Left hindlimb (tissue), 1 donor: Measurements from ENCODE around the gene SFRP4.
"Not testable (repeated sequence)": the region's sequence is repeated elsewhere in the genome, so short reads cannot be mapped to it uniquely, and the experiment has no call there.

Source experiments
- DNase-seq: peaks from one replicate; pipeline ENCODE4 v3.0.0-alpha.2; 2018

SFRP4 gene

GRCh38 chr7:37916673-37917660, at the start of gene SFRP4:
Gene SFRP4, minus strand, starts transcription at chr7:37916817. Its CDS starts 280 bp downstream, at chr7:37916537.
- DNase-seq, result peak; percentile 88

- no peak for DNase-seq
Measured at GRCh38 chr7:37964196-37964595, 47.6 kb upstream of the SFRP4 start.

- no peak for DNase-seq
Measured at GRCh38 chr7:37961251-37961650, 44.6 kb upstream of the SFRP4 start.

GRCh38 chr7:37960483-37960882, 43.9 kb upstream of the SFRP4 start:
- no peak for DNase-seq

GRCh38 chr7:37957221-37957970, 40.8 kb upstream of the SFRP4 start:
- no peak for DNase-seq

- DNase-seq, result no peak
Measured at GRCh38 chr7:37956791-37957190, 40.2 kb upstream of the SFRP4 start.

- DNase-seq, result not testable (repeated sequence)
Measured at GRCh38 chr7:37954217-37954616, 37.6 kb upstream of the SFRP4 start.

- no peak for DNase-seq
Measured at GRCh38 chr7:37952240-37952639, 35.6 kb upstream of the SFRP4 start.

GRCh38 chr7:37947941-37948210, 31.3 kb upstream of the SFRP4 start:
- DNase-seq, result no peak

- no peak for DNase-seq
Measured at GRCh38 chr7:37947138-37947940, 30.7 kb upstream of the SFRP4 start.

- DNase-seq, result no peak
Measured at GRCh38 chr7:37945336-37945735, 28.7 kb upstream of the SFRP4 start.

GRCh38 chr7:37944737-37945054, 28.1 kb upstream of the SFRP4 start:
- no peak for DNase-seq

GRCh38 chr7:37943905-37944736, 27.5 kb upstream of the SFRP4 start:
- DNase-seq, result peak; percentile 50

- DNase-seq, result peak; percentile 81
Measured at GRCh38 chr7:37942934-37943610, 26.5 kb upstream of the SFRP4 start.

- no peak for DNase-seq
Measured at GRCh38 chr7:37933018-37933566, 16.5 kb upstream of the SFRP4 start.

GRCh38 chr7:37932543-37932942, 15.9 kb upstream of the SFRP4 start:
- no peak for DNase-seq

- DNase-seq, result no peak
Measured at GRCh38 chr7:37930226-37930948, 13.8 kb upstream of the SFRP4 start.

- DNase-seq, result no peak
Measured at GRCh38 chr7:37928878-37929277, 12.3 kb upstream of the SFRP4 start.

- no peak for DNase-seq
Measured at GRCh38 chr7:37927773-37928444, 11.3 kb upstream of the SFRP4 start.

- DNase-seq, result no peak
Measured at GRCh38 chr7:37925620-37926019, 9.0 kb upstream of the SFRP4 start.
